HCT116 (cell line): ENCODE data around the gene CDX1. TPM values are rescaled to one million over a fixed set of nuclear protein-coding genes. Genes with fewer than 3 reads are reported as not detected.

ENCODE experiments used
- ATAC-seq: fragments of 200-7000 bp; cut with Tn5 transposase; 2 replicates; pipeline ENCODE4 v1.9.1; 2020; ENCODE audit warnings: mild to moderate bottlenecking, moderate library complexity
- BruUV-seq: library from RNA; stranded (reverse); fragments of 400-500 nt; replicated peaks from 2 replicates; lab custom pipeline; 2021; lab: Mats Ljungman, UMichigan
- CTCF ChIA-PET: fragments of 300-600 bp; sonication (Branson Sonifier 250); formaldehyde crosslinking; loops from one replicate; lab custom pipeline; 2021; ENCODE audit warnings: antibody characterized with exemption; lab: Charles Lee
- POLR2A ChIA-PET: fragments of 300-600, 350-600 bp; sonication (Branson Sonifier 250); formaldehyde crosslinking; loops from one replicate; lab custom pipeline; 2021; ENCODE audit warnings: antibody characterized with exemption; lab: Charles Lee
- RAD21 ChIA-PET, 2 experiments: fragments of 300-600 bp; sonication (Branson Sonifier 250); formaldehyde crosslinking; loops; one replicate each; lab custom pipeline; 2023; ENCODE audit warnings: low total read pairs in 2 of 2; ENCODE audit not compliant: uncharacterized antibody in 2 of 2, unreplicated experiment in 2 of 2, low non-redundant PET in 1 of 2; lab: Charles Lee
- DNase-seq: peaks from one replicate; pipeline ENCODE4 v3.0.0-alpha.2; 2010; ENCODE audit warnings: low read depth, low spot score
- H2AFZ ChIP-seq: fragments of 200-600 bp; shearing (Covaris generic), sonication (generic); 2 replicates; pipeline ENCODE4 v1.6.1; 2017; ENCODE audit warnings: low read depth, mixed run types, mixed read lengths, antibody characterized with exemption, low read length; ENCODE audit not compliant: poor library complexity, severe bottlenecking
- H3K27ac ChIP-seq: 2 replicates; pipeline ENCODE4 v1.5.1; 2012; ENCODE audit warnings: low read depth, low read length
- H3K27me3 ChIP-seq: fragments of 200-600 bp; sonication (generic); 2 replicates; pipeline ENCODE4 v1.6.1; 2016; ENCODE audit warnings: mixed run types, low read length, mixed read lengths; ENCODE audit not compliant: insufficient read depth
- H3K36me3 ChIP-seq, 2 experiments: fragments of 200-500 bp in 1 of 2; fragments of 200-600 bp in 1 of 2; sonication (Bioruptor generic) in 1 of 2; sonication (generic) in 1 of 2; 2 replicates each; pipeline versions ENCODE4 v1.5.1 to v1.6.1; 2014 to 2016; ENCODE audit warnings: low read length in 2 of 2, inconsistent platforms in 1 of 2, mixed read lengths in 1 of 2, mixed run types in 1 of 2; ENCODE audit not compliant: insufficient read depth in 2 of 2, control insufficient read depth in 1 of 2
- H3K4me1 ChIP-seq, 2 experiments: fragments of 200-600 bp in 1 of 2; sonication (generic) in 1 of 2; 2 replicates each; pipeline versions ENCODE4 v1.5.1 to v1.6.1; 2012 to 2017; ENCODE audit warnings: low read length in 2 of 2, inconsistent platforms in 1 of 2, mild to moderate bottlenecking in 1 of 2, mixed read lengths in 1 of 2, mixed run types in 1 of 2, moderate library complexity in 1 of 2; ENCODE audit not compliant: insufficient read depth in 2 of 2, control insufficient read depth in 1 of 2
- H3K4me2 ChIP-seq: fragments of 200-600 bp; sonication (generic); 2 replicates; pipeline ENCODE4 v1.6.1; 2017; ENCODE audit warnings: mixed run types, low read length, mixed read lengths
- H3K4me3 ChIP-seq, 2 experiments: fragments of 200-600 bp in 1 of 2; sonication (generic) in 1 of 2; replicated peaks in 1 of 2; 2 replicates each; pipeline ENCODE4 v1.5.1; 2011 to 2016; ENCODE audit warnings: low read length in 2 of 2, control low read depth in 1 of 2, low read depth in 1 of 2, mild to moderate bottlenecking in 1 of 2, mixed read lengths in 1 of 2, mixed run types in 1 of 2
- H3K79me2 ChIP-seq: fragments of 200-600 bp; sonication (generic); 2 replicates; pipeline ENCODE4 v1.6.1; 2017; ENCODE audit warnings: mild to moderate bottlenecking, mixed run types, low read length, moderate library complexity, mixed read lengths; ENCODE audit not compliant: insufficient read depth
- H3K9ac ChIP-seq: fragments of 200-600 bp; sonication (generic); 2 replicates; pipeline ENCODE4 v1.6.1; 2016; ENCODE audit warnings: low read length, mixed read lengths
- H3K9me2 ChIP-seq: fragments of 200-600 bp; sonication (generic), shearing (Covaris generic); 2 replicates; pipeline ENCODE4 v1.6.1; 2017; ENCODE audit warnings: mixed run types, mild to moderate bottlenecking, moderate library complexity; ENCODE audit not compliant: insufficient read depth
- H3K9me3 ChIP-seq, 2 experiments: fragments of 200-500 bp in 1 of 2; fragments of 200-600 bp in 1 of 2; sonication (Bioruptor generic) in 1 of 2; sonication (generic) in 1 of 2; 2 replicates each; pipeline ENCODE4 v1.6.1; 2014 to 2017; ENCODE audit warnings: low read length in 2 of 2, mixed read lengths in 2 of 2, inconsistent platforms in 1 of 2, low read depth in 1 of 2, mild to moderate bottlenecking in 1 of 2, mixed run types in 1 of 2, moderate library complexity in 1 of 2; ENCODE audit not compliant: control insufficient read depth in 1 of 2, insufficient read depth in 1 of 2
- H4K20me1 ChIP-seq: fragments of 200-600 bp; sonication (generic), shearing (Covaris generic); 2 replicates; pipeline ENCODE4 v1.6.1; 2017; ENCODE audit warnings: mixed run types, mild to moderate bottlenecking, moderate library complexity; ENCODE audit not compliant: insufficient read depth
- CTCF ChIP-seq, 3 experiments: fragments of 200-600 bp in 1 of 3; sonication (generic) in 1 of 3; IDR thresholded peaks in 2 of 3; conservative IDR thresholded peaks in 1 of 3; 2 replicates each; pipeline ENCODE4 v1.5.1; 2012 to 2017; ENCODE audit warnings: low read depth in 2 of 3, low read length in 2 of 3, antibody characterized with exemption in 1 of 3, borderline replicate concordance in 1 of 3, control low read depth in 1 of 3, mild to moderate bottlenecking in 1 of 3, mixed read lengths in 1 of 3, mixed run types in 1 of 3, moderate library complexity in 1 of 3; ENCODE audit not compliant: insufficient read depth in 1 of 3
- EGR1 ChIP-seq: IDR thresholded peaks from 2 replicates; pipeline ENCODE4 v1.6.1; 2012; ENCODE audit warnings: low read depth
- EZH2phosphoT487 ChIP-seq: fragments of 200-600 bp; IDR thresholded peaks from 2 replicates; pipeline ENCODE4 v1.6.1; 2018; ENCODE audit warnings: antibody characterized with exemption, borderline replicate concordance
- POLR2A ChIP-seq: IDR thresholded peaks from 2 replicates; pipeline ENCODE4 v1.7.0; 2011; ENCODE audit warnings: borderline replicate concordance; ENCODE audit not compliant: insufficient read depth, insufficient read length; ENCODE audit errors: extremely low read depth
- POLR2AphosphoS5 ChIP-seq: IDR thresholded peaks from 2 replicates; pipeline ENCODE4 v1.6.1; 2011; ENCODE audit warnings: mild to moderate bottlenecking, low read depth, low read length, moderate library complexity
- RAD21 ChIP-seq: IDR thresholded peaks from 2 replicates; pipeline ENCODE4 v1.6.1; 2012; ENCODE audit warnings: low read depth, mild to moderate bottlenecking
- SRF ChIP-seq: IDR thresholded peaks from 2 replicates; pipeline ENCODE4 v1.6.1; 2012; ENCODE audit warnings: low read depth
- YY1 ChIP-seq: IDR thresholded peaks from 2 replicates; pipeline ENCODE4 v1.6.1; 2011; ENCODE audit warnings: low read length, low read depth, moderate library complexity, mild to moderate bottlenecking; ENCODE audit not compliant: insufficient replicate concordance; ENCODE audit errors: extremely low read depth
- ZBTB33 ChIP-seq: IDR thresholded peaks from 2 replicates; pipeline ENCODE4 v1.6.1; 2011; ENCODE audit warnings: mild to moderate bottlenecking, low read length, moderate library complexity; ENCODE audit not compliant: insufficient replicate concordance; ENCODE audit errors: extremely low read depth
- intact Hi-C: fragments of 100-400 bp; cut with micrococcal nuclease; formaldehyde crosslinking; loops from 2 replicates; pipeline ENCODE4 v1.10.0; 2022
- total RNA-seq: library from RNA; stranded (reverse); gene quantifications from one replicate; pipeline ENCODE4 v1.2.1, GENCODE V29; 2021; ENCODE audit not compliant: unreplicated experiment
- TF ChIP-seq, protein P1 (sequence below): IDR thresholded peaks from 2 replicates; pipeline ENCODE4 v1.6.1; 2012
- TF ChIP-seq, protein P2 (sequence below): IDR thresholded peaks from 2 replicates; pipeline ENCODE4 v1.6.1; 2012

CDX1 gene
- total RNA-seq, 1 experiment from 2014 or later, result not detected

GRCh38 chr5:150139334-150139733, 27.2 kb upstream of the CDX1 start:
- Histone ChIP-seq H3K36me3 (no peaks in the 10 kb centered on the region), H3K4me3 (no peak overlapping the region), H2AFZ (no peak overlapping the region), H3K9ac (no peak overlapping the region)
- DNase-seq, result no peak
- TF ChIP-seq EZH2phosphoT487 (no peak), POLR2AphosphoS5 (no peak), RAD21 (no peak), CTCF (IDR thresholded peaks at IDR 0.05 in 2 of 3, conservative IDR thresholded peaks at IDR 0.05 in 1 of 3; ENCODE audit: borderline replicate concordance in 1 of 3, insufficient read depth in 1 of 3, low read depth in 2 of 3, low read length in 2 of 3) (no peak), EGR1 (no peak), ZBTB33 (no peak), YY1 (no peak), POLR2A (no peak), SRF (no peak)
- TF ChIP-seq, protein P1, sequence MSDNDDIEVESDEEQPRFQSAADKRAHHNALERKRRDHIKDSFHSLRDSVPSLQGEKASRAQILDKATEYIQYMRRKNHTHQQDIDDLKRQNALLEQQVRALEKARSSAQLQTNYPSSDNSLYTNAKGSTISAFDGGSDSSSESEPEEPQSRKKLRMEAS, result no peak
- TF ChIP-seq, protein P2, sequence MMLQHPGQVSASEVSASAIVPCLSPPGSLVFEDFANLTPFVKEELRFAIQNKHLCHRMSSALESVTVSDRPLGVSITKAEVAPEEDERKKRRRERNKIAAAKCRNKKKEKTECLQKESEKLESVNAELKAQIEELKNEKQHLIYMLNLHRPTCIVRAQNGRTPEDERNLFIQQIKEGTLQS, result no peak
- TF ChIP-seq, all 23 proteins: peak for 0
- no peak for ATAC-seq
- Histone ChIP-seq H3K27ac (no peak overlapping the region), H3K27me3 (no peaks in the 10 kb centered on the region), H3K4me1 (peaks cover 0 to 21% of the 10 kb centered on the region in 2 experiments; a peak in 2 of 4 replicates), H3K4me2 (no peak overlapping the region), H3K9me3 (no peaks in the 10 kb centered on the region), H4K20me1 (no peaks in the 10 kb centered on the region), H3K79me2 (no peaks in the 10 kb centered on the region), H3K9me2 (no peaks in the 10 kb centered on the region)
- BruUV-seq, result no TSS peak
- ChIA-PET RAD21 (no interaction called here), CTCF (no interaction called here), POLR2A (no interaction called here)
- intact Hi-C loops, result no loop called here
